H1 (cell line): ENCODE results near the gene AP5Z1. TPM values are rescaled to one million over a fixed set of nuclear protein-coding genes. Genes with fewer than 3 reads are reported as not detected.

Experiments
- ATF2 ChIP-seq: IDR thresholded peaks from 2 replicates; pipeline ENCODE4 v1.6.1; 2012; ENCODE audit warnings: low read length, inconsistent platforms
- BCL11A ChIP-seq, 2 experiments: IDR thresholded peaks; one replicate each; pipeline ENCODE4 v1.6.1; 2011; ENCODE audit warnings: low read depth in 2 of 2, low read length in 2 of 2, mild to moderate bottlenecking in 2 of 2
- CHD7 ChIP-seq: fragments of 300-600 bp; sonication (generic); IDR thresholded peaks from 2 replicates; pipeline ENCODE4 v1.7.1; 2012; ENCODE audit warnings: low read length, moderate library complexity, mild to moderate bottlenecking, inconsistent platforms; ENCODE audit not compliant: insufficient replicate concordance
- POU5F1 ChIP-seq: IDR thresholded peaks from 2 replicates; pipeline ENCODE4 v1.6.1; 2011; ENCODE audit warnings: low read depth, mild to moderate bottlenecking, low read length, moderate library complexity
- TAF7 ChIP-seq: optimal IDR thresholded peaks from 2 replicates; pipeline ENCODE3; 2011; ENCODE audit warnings: low read depth, mild to moderate bottlenecking, inconsistent platforms, low read length, moderate library complexity, borderline replicate concordance
- polyA plus RNA-seq, 7 experiments: library from polyadenylated mRNA; depleted of rRNA in 3 of 7; stranded (reverse) in 5 of 7; unstranded in 2 of 7; fragments of >200 nt in 5 of 7; fragments of 200-250 nt in 2 of 7; gene quantifications; 1 replicate in 5 of 7; 2 replicates in 1 of 7; 4 replicates in 1 of 7; pipeline versions ENCODE4 v1.2.1 to v1.2.3, GENCODE V29; 2011 to 2013; ENCODE audit warnings: missing spikeins in 2 of 7, mixed read lengths in 2 of 7
- total RNA-seq: library from RNA; stranded (reverse); fragmentation: NEBNext Ultra II Directional; extraction: Animal tissue kit (Norgen Biotek cat#: 25700); gene quantifications from 2 replicates; pipeline ENCODE4 v1.2.1, GENCODE V29; 2021

Gene AP5Z1
- total and polyA plus RNA-seq, 2 of the 8 experiments (the other 6 are each of a cell fraction or from before 2014, with no cell fraction given): 24.0 to 24.7 TPM

GRCh38 chr7:4836206-4836661 lies 60.8 kb downstream of the AP5Z1 start (continued):
- TF ChIP-seq ATF2: no peak
- no peak for TF ChIP-seq TAF7
- TF ChIP-seq CHD7: no peak
- TF ChIP-seq BCL11A (IDR thresholded peaks at IDR 0.05; ENCODE audit: low read depth in 2 of 2, low read length in 2 of 2): no peak
- no peak for TF ChIP-seq POU5F1
